GM18861 (cell line): ENCODE results near the gene SLC22A17.

Experiments used
- ATAC-seq: cut with Tn5 transposase; IDR thresholded peaks from one replicate; pipeline ENCODE4 v1.9.1; 2021; ENCODE audit not compliant: unreplicated experiment

The SLC22A17 gene

DNA sequence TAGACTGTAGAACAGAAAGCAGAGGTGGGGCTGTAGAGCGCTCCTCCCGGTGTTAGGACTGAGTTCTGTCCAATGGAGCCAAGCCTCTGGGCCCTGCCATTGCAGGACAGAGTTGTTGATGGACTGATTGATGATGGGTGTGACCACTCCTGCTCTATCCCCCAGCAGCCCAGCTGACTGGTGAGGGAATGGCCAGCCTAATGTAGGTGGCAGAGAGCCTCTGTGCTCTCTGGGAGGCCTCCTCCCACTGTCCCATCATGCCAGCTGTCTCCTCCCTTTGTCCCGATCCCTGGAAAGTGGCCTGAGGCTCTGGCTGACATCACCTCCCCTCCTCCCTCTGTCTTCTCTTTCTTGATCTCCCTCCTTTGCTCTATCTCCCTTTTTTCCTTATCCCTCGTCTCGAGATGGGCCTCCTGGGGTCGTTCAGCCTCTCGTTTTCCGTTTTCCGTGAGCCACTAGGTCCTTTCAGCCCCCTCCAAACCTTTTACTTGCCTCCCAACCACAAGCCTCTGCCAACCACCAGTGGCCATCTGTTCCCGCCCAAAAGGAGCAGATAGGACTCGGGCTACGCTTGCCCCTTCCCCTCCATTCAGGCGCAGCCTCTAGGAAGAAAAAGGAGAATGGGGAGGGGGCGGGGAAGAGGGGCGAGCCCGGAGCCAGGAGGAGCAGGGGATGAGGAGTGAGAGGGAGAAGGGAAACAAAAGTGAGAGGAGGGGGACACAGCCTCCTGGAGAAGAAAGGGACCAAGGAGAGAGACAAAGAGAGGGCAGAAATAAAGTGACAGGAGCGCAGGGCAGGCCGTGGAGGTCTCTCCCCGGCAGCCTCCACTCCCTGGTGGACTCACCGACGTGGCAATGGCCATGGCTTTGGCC lies 11.7 kb upstream of the SLC22A17 start:
- ATAC-seq, result no peak

DNA sequence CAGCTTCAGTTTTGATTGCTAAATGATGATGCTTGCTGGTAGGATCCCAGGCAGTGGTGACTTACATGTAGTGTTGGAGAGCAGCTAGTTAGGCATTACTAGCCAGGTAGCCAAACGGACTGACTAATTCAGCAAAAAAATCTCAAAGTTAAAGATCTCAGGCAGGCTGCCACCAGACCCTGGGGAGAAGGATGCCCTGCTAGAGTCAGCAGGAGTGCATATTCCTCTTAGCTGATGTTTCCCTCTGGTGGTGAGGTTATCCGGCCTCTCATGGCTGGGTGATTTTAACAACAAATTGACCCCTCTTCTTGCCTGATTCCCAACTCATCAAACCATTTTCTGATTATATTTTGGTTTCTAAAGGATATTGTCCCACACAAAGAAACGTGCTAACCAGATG lies 9.5 kb upstream of the SLC22A17 start:
- ATAC-seq, result no peak

- no peak for ATAC-seq
Observed at GRCh38 chr14:23361763-23362162, 9.1 kb upstream of the SLC22A17 start.

GRCh38 chr14:23361320-23361719 lies 8.6 kb upstream of the SLC22A17 start:
- no peak for ATAC-seq

- ATAC-seq, result no peak
Observed at GRCh38 chr14:23360496-23360895, 7.8 kb upstream of the SLC22A17 start.

GRCh38 chr14:23359722-23360447 lies 7.2 kb upstream of the SLC22A17 start:
- no peak for ATAC-seq

GRCh38 chr14:23359167-23359626 lies 6.5 kb upstream of the SLC22A17 start:
- no peak for ATAC-seq

DNA sequence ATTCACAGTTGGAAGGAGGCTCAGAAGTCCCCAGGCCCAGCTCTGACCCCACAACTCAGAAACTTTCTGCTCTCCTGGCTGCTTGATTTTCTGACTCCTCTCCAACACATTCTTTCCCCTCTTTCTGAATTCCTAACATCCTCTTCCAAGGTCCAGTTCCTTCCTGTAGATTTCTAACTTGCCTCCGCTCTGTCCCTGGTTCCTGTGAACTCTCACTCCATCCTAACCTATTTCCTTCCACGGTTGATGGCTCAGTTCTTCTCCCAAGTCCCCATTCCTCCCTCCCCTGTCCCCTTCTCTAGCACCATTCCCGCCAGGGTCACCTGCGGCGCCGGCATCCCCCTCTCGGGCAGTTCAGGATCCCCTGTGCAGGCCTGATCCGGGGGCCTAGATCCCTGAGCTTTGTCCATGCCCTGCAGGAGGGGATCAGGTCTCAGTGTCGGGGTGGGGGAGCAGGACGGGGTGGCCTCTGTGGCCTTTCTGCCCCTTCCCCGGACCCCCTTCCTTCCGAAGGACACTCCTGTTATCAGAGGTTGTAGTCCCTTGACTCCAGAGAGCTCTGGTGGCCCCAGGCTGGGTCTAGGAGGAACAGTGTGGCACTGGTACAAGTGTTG lies 6.0 kb upstream of the SLC22A17 start:
- ATAC-seq, result no peak

DNA sequence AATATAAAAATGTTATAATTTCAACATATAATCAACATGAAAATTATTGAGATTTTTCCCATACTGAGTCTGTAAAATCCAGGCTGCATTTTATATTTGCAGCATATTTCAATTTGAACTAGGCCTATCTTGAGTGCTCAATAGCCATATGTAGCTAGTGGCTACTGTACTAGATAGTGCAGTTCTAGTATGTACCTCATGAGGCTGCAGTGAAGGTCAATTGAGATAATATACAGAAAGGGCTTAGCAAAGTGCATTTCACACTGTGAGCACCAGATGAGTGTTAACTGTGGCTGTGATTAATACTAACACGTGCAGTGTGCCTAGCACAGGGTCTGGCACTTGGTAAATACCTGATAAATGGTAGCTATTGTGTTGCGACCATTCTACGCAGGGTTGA lies 5.4 kb upstream of the SLC22A17 start:
- ATAC-seq, result no peak

- ATAC-seq, result no peak
Observed at GRCh38 chr14:23357261-23357660, 4.6 kb upstream of the SLC22A17 start.

- ATAC-seq, result no peak
Observed at GRCh38 chr14:23356662-23357061, 4.0 kb upstream of the SLC22A17 start.

- no peak for ATAC-seq
Observed at GRCh38 chr14:23355871-23356435, 3.3 kb upstream of the SLC22A17 start.

- no peak for ATAC-seq
Observed at GRCh38 chr14:23354990-23355389, 2.3 kb upstream of the SLC22A17 start.

GRCh38 chr14:23353433-23353780 lies 720 bp upstream of the SLC22A17 start:
- ATAC-seq, result no peak

DNA sequence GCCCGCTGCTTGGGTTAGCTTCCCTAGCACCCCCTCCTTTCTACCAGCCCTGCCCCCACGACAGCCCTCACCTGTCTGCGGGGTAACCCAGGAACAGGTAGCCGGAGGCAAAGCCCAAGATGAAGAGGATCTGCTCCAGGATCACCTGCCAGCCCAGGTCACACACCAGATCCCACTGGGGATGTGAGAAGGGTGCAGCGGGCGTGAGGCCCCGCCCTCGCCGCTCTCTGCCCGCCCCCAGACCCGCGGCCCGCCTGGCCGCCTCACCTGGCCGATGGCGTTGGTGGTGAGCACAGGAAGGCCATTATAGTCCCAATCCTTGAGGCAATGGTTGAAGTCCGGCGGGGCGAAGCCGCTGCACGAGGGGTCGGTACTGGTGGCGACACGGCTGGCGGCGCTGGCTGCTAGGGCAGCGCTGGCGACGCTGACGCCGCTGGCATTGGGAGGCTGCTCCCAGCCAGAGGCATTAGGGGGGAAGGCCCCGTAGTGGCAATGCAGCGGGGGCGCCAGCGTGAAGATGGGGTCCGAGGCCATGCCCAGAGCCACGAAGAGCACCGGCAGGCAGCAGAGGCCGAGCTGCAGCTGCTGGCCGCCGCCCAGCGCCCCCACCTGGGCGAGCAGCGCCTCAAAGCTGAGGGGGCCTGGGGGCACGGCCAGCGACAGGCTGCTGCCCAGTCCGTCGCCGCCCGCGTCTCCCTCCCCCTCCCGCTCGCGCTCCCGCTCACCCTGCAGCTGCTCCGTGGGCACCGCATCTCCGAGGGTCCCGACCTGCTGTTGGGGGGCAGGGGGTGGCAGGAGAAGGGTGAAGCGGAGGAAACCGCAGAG lies 794 bp downstream of the SLC22A17 start:
- ATAC-seq, result no peak

- no peak for ATAC-seq
Observed at GRCh38 chr14:23349156-23349845, 3.4 kb downstream of the SLC22A17 start.

DNA sequence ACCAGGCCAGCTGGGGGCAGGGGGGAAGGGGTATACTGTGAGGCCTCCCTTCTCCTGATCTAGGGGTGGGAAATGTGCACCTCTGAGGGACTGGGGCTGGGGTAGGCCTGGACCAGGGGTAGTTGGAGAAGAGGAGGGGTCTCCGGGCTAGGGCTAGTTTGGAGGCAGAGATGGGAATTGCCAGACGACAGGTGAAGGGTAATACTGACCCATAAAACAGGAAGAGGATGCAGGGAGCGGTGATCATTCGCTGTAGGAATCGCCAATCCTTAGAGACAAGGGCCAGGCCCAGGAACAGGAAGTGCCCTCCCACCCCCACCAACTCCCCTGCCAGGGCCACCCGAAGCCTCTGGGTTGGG lies 4.4 kb downstream of the SLC22A17 start:
- no peak for ATAC-seq

- ATAC-seq, result no peak
Observed at GRCh38 chr14:23347406-23348296, 5.0 kb downstream of the SLC22A17 start.
